Kidney (tissue), 14 donors: ENCODE results near the gene MTX3. TPM values are rescaled to one million over a fixed set of nuclear protein-coding genes. Genes with fewer than 3 reads are reported as not detected.

Source experiments
- DNase-seq, 5 donors: peaks; one replicate each; pipeline ENCODE4 v3.0.0-alpha.2; 2013 to 2020
- FAIRE-seq: peaks from 2 replicates; lab custom pipeline; 2012; peaks lifted over from hg19 to GRCh38; lab: Jason Lieb, UNC
- H3K27ac ChIP-seq, 2 donors: one replicate each; pipeline ENCODE4 v1.7.0; 2013; ENCODE audit warnings: low read depth in 2 of 2, low read length in 2 of 2, inconsistent platforms in 1 of 2
- H3K27me3 ChIP-seq: one replicate; pipeline ENCODE4 v1.7.1; 2013; ENCODE audit warnings: low read length, inconsistent platforms; ENCODE audit not compliant: control insufficient read depth, insufficient read depth
- H3K36me3 ChIP-seq, 3 donors: one replicate each; pipeline versions ENCODE4 v1.7.0 to v1.7.1; 2013; ENCODE audit warnings: low read length in 3 of 3, control low read depth in 1 of 3, inconsistent platforms in 1 of 3; ENCODE audit not compliant: insufficient read depth in 3 of 3, control insufficient read depth in 2 of 3
- H3K4me1 ChIP-seq, 3 donors: one replicate each; pipeline versions ENCODE4 v1.7.0 to v1.7.1; 2013; ENCODE audit warnings: low read length in 3 of 3, inconsistent platforms in 1 of 3, low read depth in 1 of 3; ENCODE audit not compliant: control insufficient read depth in 2 of 3, insufficient read depth in 2 of 3
- H3K4me3 ChIP-seq, 3 donors: one replicate each; pipeline versions ENCODE4 v1.7.0 to v1.8.1; 2013; ENCODE audit warnings: low read length in 3 of 3, control low read depth in 1 of 3, inconsistent platforms in 1 of 3
- H3K9ac ChIP-seq, 3 donors: one replicate each; pipeline versions ENCODE4 v1.7.0 to v1.7.1; 2013; ENCODE audit warnings: low read length in 3 of 3, control low read depth in 1 of 3, inconsistent platforms in 1 of 3
- H3K9me3 ChIP-seq, 3 donors: one replicate each; pipeline versions ENCODE4 v1.7.0 to v1.7.1; 2013; ENCODE audit warnings: low read length in 3 of 3, control low read depth in 1 of 3, inconsistent platforms in 1 of 3; ENCODE audit not compliant: control insufficient read depth in 2 of 3, insufficient read depth in 1 of 3
- intact Hi-C: fragments of 100-400 bp; cut with DNase I; formaldehyde crosslinking; loops from one replicate; pipeline ENCODE4 v1.11.1; 2022
- polyA plus RNA-seq: library from polyadenylated mRNA; stranded (reverse); fragments of 350-450 nt; fragmentation: Illumina TruSeq; extraction: RNeasy Lipid Tissue Mini Kit (QIAGEN cat#74804); gene quantifications from one replicate; pipeline ENCODE4 v1.2.3, GENCODE V29; 2014; ENCODE audit warnings: low read depth, low replicate concordance; ENCODE audit not compliant: insufficient read depth
- total RNA-seq: library from RNA; stranded (reverse); fragmentation: NEBNext Ultra II Directional; extraction: Animal tissue kit (Norgen Biotek cat#: 25700); gene quantifications from one replicate; pipeline ENCODE4 v1.2.1, GENCODE V29; 2021
- TF ChIP-seq, protein P1 (sequence below): IDR thresholded peaks from 3 replicates; pipeline ENCODE4 v1.5.1; 2012; ENCODE audit warnings: mild to moderate bottlenecking, moderate library complexity, borderline replicate concordance; ENCODE audit not compliant: insufficient read depth; ENCODE audit errors: extremely low read depth
- donor health status: control.
- donor health status: control.
- donor health status: control.
- donor health status: control.
- donor health status: control.
- donor health status: DM: yes; HTN: yes; CAD: no.
- donor health status: Normal renal cell carcinoma (clear cell type).

MTX3 gene
- total and polyA plus RNA-seq, 2 donors from 2014 or later = 6.1 to 18.7 TPM

DNA sequence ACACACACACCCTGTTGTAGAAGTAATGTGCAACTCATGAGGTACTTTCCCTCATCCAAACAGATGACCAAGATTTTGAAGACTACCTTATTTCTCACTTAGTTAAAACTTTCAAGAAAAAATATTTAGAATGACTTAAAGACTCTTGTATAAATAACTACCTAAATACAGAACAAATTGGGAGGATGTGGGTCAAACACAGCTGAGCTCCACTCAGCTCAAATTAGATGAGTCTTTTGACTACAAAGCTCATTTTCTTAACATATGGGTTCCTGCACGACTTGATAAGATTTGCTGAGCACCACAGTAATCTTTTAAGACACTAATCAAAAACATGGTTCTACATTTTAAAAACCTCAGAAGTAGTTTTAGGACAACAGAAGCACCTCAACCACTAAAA, 8.9 kb downstream of the MTX3 start:
- H3K4me1 ChIP-seq = no peaks in the 10 kb centered on the region
- no peak for FAIRE-seq
- no peak overlapping the region for H3K4me3 ChIP-seq
- H3K27ac ChIP-seq = no peak overlapping the region
- intact Hi-C loops = no loop called here
- H3K36me3 ChIP-seq = peaks cover 11 to 16% (median 11%) of the 10 kb centered on the region in 3 donors
- DNase-seq = no peak
- H3K9me3 ChIP-seq = no peaks in the 10 kb centered on the region
- H3K27me3 ChIP-seq = no peaks in the 10 kb centered on the region
- no peak overlapping the region for H3K9ac ChIP-seq
- TF ChIP-seq, protein P1, sequence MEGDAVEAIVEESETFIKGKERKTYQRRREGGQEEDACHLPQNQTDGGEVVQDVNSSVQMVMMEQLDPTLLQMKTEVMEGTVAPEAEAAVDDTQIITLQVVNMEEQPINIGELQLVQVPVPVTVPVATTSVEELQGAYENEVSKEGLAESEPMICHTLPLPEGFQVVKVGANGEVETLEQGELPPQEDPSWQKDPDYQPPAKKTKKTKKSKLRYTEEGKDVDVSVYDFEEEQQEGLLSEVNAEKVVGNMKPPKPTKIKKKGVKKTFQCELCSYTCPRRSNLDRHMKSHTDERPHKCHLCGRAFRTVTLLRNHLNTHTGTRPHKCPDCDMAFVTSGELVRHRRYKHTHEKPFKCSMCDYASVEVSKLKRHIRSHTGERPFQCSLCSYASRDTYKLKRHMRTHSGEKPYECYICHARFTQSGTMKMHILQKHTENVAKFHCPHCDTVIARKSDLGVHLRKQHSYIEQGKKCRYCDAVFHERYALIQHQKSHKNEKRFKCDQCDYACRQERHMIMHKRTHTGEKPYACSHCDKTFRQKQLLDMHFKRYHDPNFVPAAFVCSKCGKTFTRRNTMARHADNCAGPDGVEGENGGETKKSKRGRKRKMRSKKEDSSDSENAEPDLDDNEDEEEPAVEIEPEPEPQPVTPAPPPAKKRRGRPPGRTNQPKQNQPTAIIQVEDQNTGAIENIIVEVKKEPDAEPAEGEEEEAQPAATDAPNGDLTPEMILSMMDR = no peak

- intact Hi-C loops = no loop called here
- DNase-seq = no peak
- peaks cover 2% of the 10 kb centered on the region in 3 donors for H3K36me3 ChIP-seq
- H3K27ac ChIP-seq = no peak overlapping the region
- no peaks in the 10 kb centered on the region for H3K27me3 ChIP-seq
- H3K9ac ChIP-seq = no peak overlapping the region
- FAIRE-seq = no peak
- H3K9me3 ChIP-seq = no peaks in the 10 kb centered on the region
- no peak overlapping the region for H3K4me3 ChIP-seq
- H3K4me1 ChIP-seq = no peaks in the 10 kb centered on the region
- TF ChIP-seq, protein P1 = no peak
These were observed 14.1 kb downstream of the MTX3 start for GRCh38 chr5:79976759-79977515.

- FAIRE-seq (no peak), DNase-seq (no peak)
- TF ChIP-seq, protein P1 = no peak
- Histone ChIP-seq H3K27ac (no peak overlapping the region), H3K9me3 (no peaks in the 10 kb centered on the region), H3K36me3 (peaks cover 0 to 2% (median 0%) of the 10 kb centered on the region in 3 donors), H3K27me3 (no peaks in the 10 kb centered on the region), H3K4me3 (no peak overlapping the region), H3K9ac (no peak overlapping the region), H3K4me1 (no peaks in the 10 kb centered on the region)
- intact Hi-C loops = no loop called here
These were observed 15.6 kb downstream of the MTX3 start for GRCh38 chr5:79975422-79975821.

DNA sequence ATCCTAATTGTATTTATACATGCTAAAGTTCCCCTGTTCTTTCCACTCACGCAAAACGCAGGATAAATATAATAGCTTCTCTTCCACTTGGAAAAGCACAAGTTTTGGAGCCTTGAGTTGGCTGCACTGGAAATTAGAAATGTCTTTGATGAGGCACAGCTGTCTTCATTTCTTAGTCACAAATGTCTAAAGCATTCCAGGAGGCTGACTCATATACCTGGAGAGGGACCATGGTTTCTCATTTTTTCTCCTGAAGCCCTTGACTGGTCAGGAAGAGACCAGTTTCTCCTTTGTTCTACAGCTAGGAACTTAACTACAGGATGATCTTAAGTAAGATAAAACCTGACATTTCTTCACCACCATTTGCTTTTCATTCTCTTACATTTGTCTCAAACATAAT, 16.2 kb downstream of the MTX3 start:
- no peak for DNase-seq
- FAIRE-seq = no peak
- no peak overlapping the region for H3K4me3 ChIP-seq
- no peaks in the 10 kb centered on the region for H3K9me3 ChIP-seq
- peaks cover 0 to 2% (median 0%) of the 10 kb centered on the region in 3 donors for H3K36me3 ChIP-seq
- TF ChIP-seq, protein P1 = no peak
- intact Hi-C loops = no loop called here
- no peaks in the 10 kb centered on the region for H3K4me1 ChIP-seq
- H3K27me3 ChIP-seq = no peaks in the 10 kb centered on the region
- no peak overlapping the region for H3K27ac ChIP-seq
- H3K9ac ChIP-seq = no peak overlapping the region
